Amniotic stem cell (primary cell): ENCODE results near the gene NLRP14.

Source experiments
- DNase-seq: peaks from one replicate; lab custom pipeline; 2025; lab: John Stamatoyannopoulos, UW

NLRP14 gene, protein sequence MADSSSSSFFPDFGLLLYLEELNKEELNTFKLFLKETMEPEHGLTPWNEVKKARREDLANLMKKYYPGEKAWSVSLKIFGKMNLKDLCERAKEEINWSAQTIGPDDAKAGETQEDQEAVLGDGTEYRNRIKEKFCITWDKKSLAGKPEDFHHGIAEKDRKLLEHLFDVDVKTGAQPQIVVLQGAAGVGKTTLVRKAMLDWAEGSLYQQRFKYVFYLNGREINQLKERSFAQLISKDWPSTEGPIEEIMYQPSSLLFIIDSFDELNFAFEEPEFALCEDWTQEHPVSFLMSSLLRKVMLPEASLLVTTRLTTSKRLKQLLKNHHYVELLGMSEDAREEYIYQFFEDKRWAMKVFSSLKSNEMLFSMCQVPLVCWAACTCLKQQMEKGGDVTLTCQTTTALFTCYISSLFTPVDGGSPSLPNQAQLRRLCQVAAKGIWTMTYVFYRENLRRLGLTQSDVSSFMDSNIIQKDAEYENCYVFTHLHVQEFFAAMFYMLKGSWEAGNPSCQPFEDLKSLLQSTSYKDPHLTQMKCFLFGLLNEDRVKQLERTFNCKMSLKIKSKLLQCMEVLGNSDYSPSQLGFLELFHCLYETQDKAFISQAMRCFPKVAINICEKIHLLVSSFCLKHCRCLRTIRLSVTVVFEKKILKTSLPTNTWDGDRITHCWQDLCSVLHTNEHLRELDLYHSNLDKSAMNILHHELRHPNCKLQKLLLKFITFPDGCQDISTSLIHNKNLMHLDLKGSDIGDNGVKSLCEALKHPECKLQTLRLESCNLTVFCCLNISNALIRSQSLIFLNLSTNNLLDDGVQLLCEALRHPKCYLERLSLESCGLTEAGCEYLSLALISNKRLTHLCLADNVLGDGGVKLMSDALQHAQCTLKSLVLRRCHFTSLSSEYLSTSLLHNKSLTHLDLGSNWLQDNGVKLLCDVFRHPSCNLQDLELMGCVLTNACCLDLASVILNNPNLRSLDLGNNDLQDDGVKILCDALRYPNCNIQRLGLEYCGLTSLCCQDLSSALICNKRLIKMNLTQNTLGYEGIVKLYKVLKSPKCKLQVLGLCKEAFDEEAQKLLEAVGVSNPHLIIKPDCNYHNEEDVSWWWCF

GRCh38 chr11:7020183-7020917, at the start of gene NLRP14, which contains the start of gene ZNF214:
Gene NLRP14 (plus strand): TSS chr11:7020479. CDS start chr11:7038587, 18,108 bp downstream.
Gene ZNF214 (minus strand): TSS chr11:7020346. CDS start chr11:7002835, 17,511 bp downstream.
- peak; percentile 88 for DNase-seq

GRCh38 chr11:6979365-6979764, 40.9 kb upstream of the NLRP14 start:
- DNase-seq = no peak

- no peak for DNase-seq
These were observed 33.8 kb upstream of the NLRP14 start for GRCh38 chr11:6986487-6986886.

DNA sequence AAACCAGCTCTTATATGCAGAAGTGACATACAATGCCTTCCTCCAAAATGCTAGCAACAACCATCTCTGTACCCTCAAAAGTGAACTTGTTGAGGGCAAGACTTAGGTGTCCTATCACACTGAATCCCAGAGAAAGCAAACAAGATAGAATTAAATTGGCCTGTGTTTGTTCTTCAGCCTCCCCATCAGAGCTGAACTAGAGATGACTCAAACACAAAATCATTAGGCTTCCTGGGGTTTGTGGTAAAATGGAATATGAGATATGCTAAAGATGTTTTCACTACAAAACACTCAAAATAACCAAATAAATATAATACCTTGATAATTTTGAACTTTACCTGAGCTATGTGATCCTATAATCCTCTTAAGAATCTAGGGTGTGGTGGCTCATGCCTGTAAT, 31.8 kb upstream of the NLRP14 start:
- DNase-seq = no peak

DNA sequence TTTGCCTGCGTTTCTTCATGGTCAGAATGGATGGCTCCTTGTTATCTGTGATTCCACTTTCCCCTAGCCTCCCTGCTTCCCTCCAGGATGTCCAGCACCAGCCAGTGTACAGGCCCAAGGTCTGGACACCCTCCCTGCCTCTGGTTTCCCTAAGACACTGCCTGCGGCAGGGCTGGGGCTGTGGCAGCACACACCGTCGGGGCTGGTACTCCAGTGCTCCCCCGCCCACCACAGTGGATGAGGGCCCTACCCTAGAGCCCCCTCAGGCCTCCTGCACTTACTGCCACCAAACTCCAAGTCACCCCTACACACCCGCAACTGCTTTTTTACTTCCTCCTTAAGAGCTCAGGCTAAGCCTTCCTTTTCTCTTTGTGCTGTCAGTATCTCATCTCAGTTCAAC, 29.1 kb upstream of the NLRP14 start:
- no peak for DNase-seq

GRCh38 chr11:6992026-6992425, 28.3 kb upstream of the NLRP14 start:
- no peak for DNase-seq

DNA sequence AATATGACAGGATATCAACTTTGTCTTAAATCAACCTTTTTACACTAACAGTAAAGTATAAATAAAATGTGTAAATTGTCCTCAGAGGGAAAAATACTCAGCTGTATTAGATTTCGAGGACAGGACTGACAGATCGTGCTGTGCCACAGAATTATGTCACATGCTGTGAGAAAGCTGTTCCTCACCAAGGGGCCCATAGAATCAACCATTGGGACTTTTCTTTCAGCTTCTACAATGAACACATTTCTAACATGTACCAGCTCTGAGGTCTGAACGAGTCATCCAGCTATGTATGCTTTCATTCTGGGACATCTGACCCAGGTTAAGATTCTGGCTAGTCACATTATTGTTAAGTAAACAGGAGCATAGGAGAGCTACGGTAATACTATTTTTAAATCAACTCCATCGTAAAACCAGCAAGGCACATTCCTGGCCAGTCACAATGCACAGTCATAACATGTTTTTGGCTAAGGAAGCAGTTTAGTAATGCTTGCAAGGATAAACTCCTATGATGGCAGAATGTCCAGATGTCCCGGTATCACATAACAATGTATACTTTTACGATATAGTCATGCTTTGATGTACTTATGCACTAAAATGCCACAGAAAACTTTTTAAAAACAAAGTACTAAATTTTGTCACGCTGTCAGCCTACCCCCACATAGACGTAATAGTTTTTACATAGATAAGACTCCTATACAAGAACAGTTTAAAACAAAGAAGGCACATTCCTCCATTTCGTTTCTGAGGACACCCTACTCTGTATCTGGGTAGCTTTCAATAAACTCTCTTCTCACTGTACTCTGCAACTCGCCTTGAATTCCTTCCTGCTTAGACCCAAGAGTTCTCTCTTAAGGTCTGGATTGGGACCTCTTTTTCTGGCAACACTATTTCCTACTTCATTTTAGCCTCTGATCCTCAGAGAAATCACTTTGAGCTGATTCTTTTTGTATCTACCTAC, 27.5 kb upstream of the NLRP14 start:
- no peak for DNase-seq

DNA sequence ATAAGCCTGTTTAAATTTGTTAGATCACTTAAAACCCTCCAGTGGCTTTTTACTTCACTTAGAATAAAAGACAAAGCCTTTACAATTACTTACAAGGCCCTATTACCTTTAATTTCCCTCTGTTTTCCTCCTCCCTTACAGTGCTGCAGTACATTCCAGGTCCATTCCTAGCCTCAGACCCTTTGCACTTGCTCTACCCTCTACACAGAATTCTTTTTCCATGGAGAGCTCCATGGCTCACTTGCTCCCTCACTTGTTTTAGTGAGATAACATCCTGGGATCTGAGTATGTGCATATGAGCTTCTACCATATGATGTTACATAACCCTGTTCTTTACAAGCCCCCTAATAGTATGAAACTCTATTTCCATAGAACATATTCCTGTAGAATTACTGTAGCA, 24.6 kb upstream of the NLRP14 start:
- no peak for DNase-seq

- DNase-seq = no peak
These were observed 15.8 kb upstream of the NLRP14 start for GRCh38 chr11:7004482-7004881.

DNA sequence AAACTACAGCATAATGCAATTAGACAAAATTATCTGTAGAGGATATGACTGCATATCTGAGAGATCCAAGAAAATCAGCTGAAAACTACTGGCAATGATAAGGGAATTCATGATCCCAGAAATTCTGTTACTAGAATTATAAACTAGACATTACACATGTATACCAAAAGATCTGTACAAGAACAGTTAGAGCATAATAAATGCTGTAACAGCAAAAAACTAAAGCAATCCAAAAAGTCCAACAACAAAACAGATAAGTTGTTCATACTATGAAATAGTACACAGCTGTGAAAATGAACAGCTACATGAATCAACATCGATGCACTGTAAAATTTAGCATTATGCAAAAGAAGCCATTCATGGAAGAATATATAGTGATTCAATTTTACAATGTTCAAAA, 6.2 kb upstream of the NLRP14 start:
- DNase-seq = no peak

- no peak for DNase-seq
These were observed 4.3 kb upstream of the NLRP14 start for GRCh38 chr11:7016011-7016410.

- no peak for DNase-seq
These were observed 638 bp upstream of the NLRP14 start for GRCh38 chr11:7019500-7020182.

- no peak for DNase-seq
These were observed 1.0 kb downstream of the NLRP14 start for GRCh38 chr11:7021318-7021717.

GRCh38 chr11:7028141-7028540, 7.9 kb downstream of the NLRP14 start:
- DNase-seq = no peak

DNA sequence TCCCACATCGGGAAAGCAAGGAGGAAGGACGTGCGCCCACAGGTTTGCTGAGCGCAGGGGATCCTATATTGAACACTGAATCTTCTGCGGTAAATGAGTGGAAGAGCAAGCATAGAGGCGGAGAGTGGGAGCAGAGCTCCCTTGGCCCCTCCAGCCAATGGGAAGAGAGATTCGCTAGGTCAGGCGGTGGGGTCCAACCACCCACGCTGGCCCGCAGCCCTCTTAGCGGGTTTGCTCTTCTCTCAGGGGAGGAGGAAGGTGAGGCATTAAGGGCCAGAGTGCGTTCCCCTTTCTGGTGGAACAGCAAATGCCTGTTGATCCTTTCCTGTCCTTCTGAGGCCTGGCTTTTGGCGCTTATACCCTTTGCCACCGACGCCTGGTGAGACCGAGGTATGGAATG, 10.6 kb downstream of the NLRP14 start:
- DNase-seq = no peak

DNA sequence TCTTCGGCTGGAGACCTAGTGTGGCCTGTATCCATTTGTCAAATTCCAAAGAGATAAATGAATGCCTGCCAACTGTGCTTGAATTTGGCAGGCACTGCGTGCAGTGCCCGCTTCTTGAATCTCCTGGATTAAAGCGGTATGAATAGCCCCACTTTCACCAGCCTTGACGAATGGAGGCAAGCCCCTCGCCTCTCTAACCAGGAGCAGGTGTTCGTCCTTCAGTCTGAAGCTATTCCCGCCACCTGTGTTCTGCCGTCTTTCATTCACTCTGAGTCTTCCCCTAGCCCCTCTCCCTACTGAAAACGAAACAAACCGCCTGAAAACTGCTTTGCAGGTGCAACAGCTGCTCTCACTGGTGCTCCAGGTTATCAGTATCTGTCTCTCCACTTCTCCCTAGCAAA, 11.2 kb downstream of the NLRP14 start:
- no peak for DNase-seq

DNA sequence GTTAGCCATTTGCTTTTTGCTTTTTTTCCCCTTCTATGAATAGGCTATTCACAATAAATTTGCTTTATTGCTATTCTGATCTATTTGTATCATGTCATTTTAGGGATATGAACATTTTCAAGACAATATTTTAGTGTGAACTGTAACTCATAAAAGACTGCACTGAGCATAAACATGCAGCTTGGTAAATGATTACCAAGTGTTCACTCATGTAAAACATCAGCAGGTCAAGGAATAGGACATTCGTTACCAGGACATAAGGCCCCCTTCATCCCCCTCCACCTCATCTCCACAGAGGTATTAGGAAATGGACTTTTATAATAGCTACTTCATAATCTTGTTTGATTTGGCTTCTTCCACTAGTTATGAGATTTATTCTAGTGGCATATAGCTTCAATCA, 12.4 kb downstream of the NLRP14 start:
- no peak for DNase-seq

DNA sequence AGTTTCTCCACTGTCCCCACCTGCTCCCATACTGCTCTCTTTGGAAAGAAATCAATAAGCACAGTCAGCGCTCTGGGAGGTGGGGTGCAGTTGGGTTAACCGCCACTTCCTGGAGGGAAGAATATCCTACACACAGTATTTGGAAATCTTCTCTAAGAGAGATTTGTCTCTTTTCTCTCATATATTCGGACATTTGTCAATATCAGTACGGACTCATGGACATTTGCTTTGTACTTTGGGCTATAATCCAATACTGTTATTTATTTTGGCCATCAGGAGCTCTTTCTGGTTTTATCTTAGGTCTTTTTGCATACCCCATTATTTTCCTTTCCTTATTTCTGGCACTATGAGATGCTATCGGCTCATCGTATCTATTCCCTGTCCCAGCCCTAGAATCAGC, 13.7 kb downstream of the NLRP14 start:
- no peak for DNase-seq

DNA sequence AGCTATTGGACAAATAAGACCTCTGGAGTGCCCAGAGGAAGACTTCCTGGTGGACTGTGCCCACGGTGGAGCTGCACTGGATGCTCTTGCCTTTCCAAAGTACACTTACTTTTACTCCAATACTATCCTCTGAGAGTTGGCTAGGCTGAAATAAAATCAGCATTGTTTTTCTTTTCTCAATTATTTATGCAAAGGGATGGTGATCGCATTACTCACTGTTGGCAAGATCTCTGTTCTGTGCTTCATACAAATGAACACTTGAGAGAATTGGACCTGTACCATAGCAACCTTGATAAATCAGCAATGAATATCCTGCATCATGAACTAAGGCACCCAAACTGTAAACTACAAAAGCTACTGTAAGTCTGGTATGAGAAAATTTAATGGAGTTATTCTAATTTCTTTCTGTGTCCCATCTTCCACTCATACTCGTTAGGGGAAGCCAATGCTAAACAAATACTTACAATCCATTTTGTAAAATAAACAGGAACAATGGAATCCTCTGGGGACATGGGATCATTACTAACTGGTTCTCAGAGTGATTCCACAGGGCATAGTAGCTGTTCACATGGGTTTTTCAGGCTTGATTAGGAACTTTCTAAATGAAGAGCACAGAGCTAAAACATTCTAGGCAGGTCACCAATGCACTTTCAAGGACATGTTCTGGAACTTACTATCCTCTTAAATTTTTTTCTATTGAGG, 26.3 kb downstream of the NLRP14 start:
- no peak for DNase-seq

GRCh38 chr11:7050191-7050590, 29.9 kb downstream of the NLRP14 start:
- no peak for DNase-seq
